K562 (cell line): ENCODE data around the gene IDH1.

Experiments
- ATF1 ChIP-seq, 2 experiments: fragments of 450-650 bp in 1 of 2; IDR thresholded peaks; 2 replicates each; pipeline ENCODE4 v1.6.1; 2016; ENCODE audit warnings: missing compliant biosample characterization in 1 of 2, missing genetic modification characterization in 1 of 2
- CTCF ChIP-seq, 3 experiments: IDR thresholded peaks in 2 of 3; conservative IDR thresholded peaks in 1 of 3; 2 replicates each; pipeline ENCODE4 v1.5.1; 2011 to 2012; ENCODE audit warnings: low read length in 3 of 3, mild to moderate bottlenecking in 3 of 3, control low read depth in 2 of 3, improper control_type of control experiment in 1 of 3, inconsistent platforms in 1 of 3, low read depth in 1 of 3, mixed read lengths in 1 of 3, moderate library complexity in 1 of 3; ENCODE audit not compliant: insufficient read depth in 2 of 3
- EGR1 ChIP-seq: fragments of 450-650 bp; conservative IDR thresholded peaks from 2 replicates; pipeline ENCODE4 v1.6.1; 2017; ENCODE audit warnings: mild to moderate bottlenecking
- EP300 ChIP-seq: IDR thresholded peaks from 2 replicates; pipeline ENCODE4 v1.6.1; 2012; ENCODE audit warnings: low read length, improper control_type of control experiment
- FOXP1 ChIP-seq: sonication (generic); formaldehyde crosslinking; IDR thresholded peaks from 2 replicates; pipeline ENCODE4 v1.8.0; 2022; ENCODE audit warnings: mild to moderate bottlenecking, missing genetic modification reagents
- JUNB ChIP-seq: fragments of 450-650 bp; formaldehyde crosslinking; conservative IDR thresholded peaks from 2 replicates; pipeline ENCODE4 v1.4.0; 2020; ENCODE audit warnings: mild to moderate bottlenecking
- PHF8 ChIP-seq: fragments of 200-600 bp; sonication (generic); IDR thresholded peaks from 2 replicates; pipeline ENCODE4 v1.6.1; 2012; ENCODE audit warnings: mixed run types, mild to moderate bottlenecking, inconsistent platforms, low read length, moderate library complexity, borderline replicate concordance
- PML ChIP-seq: IDR thresholded peaks from 2 replicates; pipeline ENCODE4 v1.6.1; 2012; ENCODE audit warnings: low read length, inconsistent platforms
- POLR2AphosphoS5 ChIP-seq: IDR thresholded peaks from 2 replicates; pipeline ENCODE4 v1.6.1; 2011; ENCODE audit warnings: mild to moderate bottlenecking, low read depth, low read length, moderate library complexity; ENCODE audit not compliant: control insufficient read depth, insufficient read depth
- REST ChIP-seq, 2 experiments: fragments of 450-650 bp; formaldehyde crosslinking in 1 of 2; IDR thresholded peaks; 2 replicates each; pipeline versions ENCODE4 v1.4.0 to v1.6.1; 2014 to 2020; ENCODE audit warnings: mild to moderate bottlenecking in 2 of 2, borderline replicate concordance in 1 of 2, low read depth in 1 of 2
- ZNF274 ChIP-seq: IDR thresholded peaks from 2 replicates; pipeline ENCODE4 v1.6.1; 2011; ENCODE audit warnings: low read depth, mild to moderate bottlenecking, low read length, moderate library complexity, borderline replicate concordance
- ZNF316 ChIP-seq: fragments of 450-650 bp; IDR thresholded peaks from 2 replicates; pipeline ENCODE4 v1.6.1; 2016

- TF ChIP-seq EGR1, result no peak
- TF ChIP-seq FOXP1, result no peak
- no peak for TF ChIP-seq ZNF316
- TF ChIP-seq EP300, result no peak
- TF ChIP-seq REST (IDR thresholded peaks at IDR 0.05; ENCODE audit: borderline replicate concordance), result no peak
- no peak for TF ChIP-seq REST (CRISPR knock-in tag; IDR thresholded peaks at IDR 0.05; ENCODE audit: low read depth)
- no peak for TF ChIP-seq POLR2AphosphoS5
- no peak for TF ChIP-seq ZNF274
- no peak for TF ChIP-seq PHF8
- no peak for TF ChIP-seq ATF1 (CRISPR knock-in tag; IDR thresholded peaks at IDR 0.05)
- TF ChIP-seq ATF1 (tag; IDR thresholded peaks at IDR 0.05), result no peak
- TF ChIP-seq CTCF (IDR thresholded peaks at IDR 0.05 in 2 of 3, conservative IDR thresholded peaks at IDR 0.05 in 1 of 3; ENCODE audit: insufficient read depth in 2 of 3, low read depth in 1 of 3, low read length in 3 of 3), result no peak
- TF ChIP-seq JUNB, result no peak
- no peak for TF ChIP-seq PML
These were observed 5.6 kb downstream of the IDH1 start for GRCh38 chr2:208249296-208249695.
